ENCODE results near the gene LIX1.

Gene LIX1

GRCh38 chr5:97062046-97062445 lies 80.4 kb downstream of the LIX1 start:
- TF ChIP-seq ZBTB20 (tag by site-specific recombination; IDR thresholded peaks at IDR 0.05) (no peak), ZNF654 (tag by site-specific recombination; IDR thresholded peaks at IDR 0.05; ENCODE audit: low read depth) (no peak), SP2 (tag by site-specific recombination; IDR thresholded peaks at IDR 0.05) (no peak), SALL2 (tag by site-specific recombination; IDR thresholded peaks at IDR 0.05; ENCODE audit: borderline replicate concordance) (no peak), ZNF37A (tag by site-specific recombination; IDR thresholded peaks at IDR 0.05) (no peak), ZNF837 (tag by site-specific recombination; IDR thresholded peaks at IDR 0.05) (no peak), ZNF843 (tag by site-specific recombination; IDR thresholded peaks at IDR 0.05) (no peak), GLI2 (tag by site-specific recombination; IDR thresholded peaks at IDR 0.05; ENCODE audit: borderline replicate concordance, low read depth) (no peak), TSHZ1 (tag by site-specific recombination; IDR thresholded peaks at IDR 0.05; ENCODE audit: borderline replicate concordance) (no peak), ZNF623 (tag by site-specific recombination; IDR thresholded peaks at IDR 0.05) (no peak), ZNF184 (tag by site-specific recombination; IDR thresholded peaks at IDR 0.05) (no peak), ZNF555 (tag by site-specific recombination; conservative IDR thresholded peaks at IDR 0.05) (no peak), ZNF514 (tag by site-specific recombination; IDR thresholded peaks at IDR 0.05) (no peak)
- POLR2A ChIA-PET, result no interaction called here
- CTCF ChIA-PET, result interaction anchor here (1.4 kb wide), 1 partner anchor 17 kb away, joined by 4 read pairs; no protein-coding TSS in a partner anchor
- H3K9me3 ChIP-seq (ENCODE audit: control insufficient read depth, insufficient read depth, low read depth, low read length), result no peaks in the 10 kb centered on the region
- no peaks in the 10 kb centered on the region for H3K36me3 ChIP-seq (ENCODE audit: control insufficient read depth in 2 of 2, insufficient read depth in 1 of 2, low read length in 2 of 2)
- no peak overlapping the region for H3K27ac ChIP-seq (ENCODE audit: extremely low read depth, low read depth, low read length)
- no peaks in the 10 kb centered on the region for H3K4me1 ChIP-seq (ENCODE audit: control insufficient read depth, insufficient read depth, low read length)
- no peak overlapping the region for H3K4me3 ChIP-seq (ENCODE audit: low read depth, low read length)

DNA sequence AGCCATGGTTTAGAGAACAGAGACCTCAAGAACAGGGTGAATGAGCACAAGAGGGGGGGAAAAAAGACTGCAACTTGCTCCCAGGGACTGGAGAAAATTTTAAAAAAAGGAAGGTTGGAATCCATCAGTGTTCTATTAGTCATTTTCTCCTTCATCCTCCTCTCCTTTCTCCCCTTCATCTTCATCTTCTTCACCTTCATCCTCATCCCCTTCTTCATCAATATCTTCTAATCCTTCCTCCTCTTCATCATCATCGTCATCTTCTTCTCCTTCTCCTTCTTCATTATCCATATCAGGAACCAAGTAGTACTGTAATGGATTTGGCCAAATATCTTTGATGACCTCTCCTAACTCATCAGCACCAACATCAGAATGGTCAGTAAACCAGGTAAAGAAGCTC lies 86.1 kb downstream of the LIX1 start:
- Histone ChIP-seq H3K4me1 (ENCODE audit: control insufficient read depth, insufficient read depth, low read length) (no peaks in the 10 kb centered on the region), H3K9me3 (ENCODE audit: control insufficient read depth, insufficient read depth, low read depth, low read length) (no peaks in the 10 kb centered on the region), H3K36me3 (ENCODE audit: control insufficient read depth in 2 of 2, insufficient read depth in 1 of 2, low read length in 2 of 2) (no peaks in the 10 kb centered on the region), H3K27ac (ENCODE audit: extremely low read depth, low read depth, low read length) (no peak overlapping the region), H3K4me3 (ENCODE audit: low read depth, low read length) (no peak overlapping the region)
- ChIA-PET CTCF (interaction anchor here (0.6 kb wide), 1 partner anchor 61 kb away, joined by 4 read pairs; no protein-coding TSS in a partner anchor), POLR2A (no interaction called here)
- no peak for TF ChIP-seq ZNF155 (tag by site-specific recombination; IDR thresholded peaks at IDR 0.05)
- TF ChIP-seq, protein P1, sequence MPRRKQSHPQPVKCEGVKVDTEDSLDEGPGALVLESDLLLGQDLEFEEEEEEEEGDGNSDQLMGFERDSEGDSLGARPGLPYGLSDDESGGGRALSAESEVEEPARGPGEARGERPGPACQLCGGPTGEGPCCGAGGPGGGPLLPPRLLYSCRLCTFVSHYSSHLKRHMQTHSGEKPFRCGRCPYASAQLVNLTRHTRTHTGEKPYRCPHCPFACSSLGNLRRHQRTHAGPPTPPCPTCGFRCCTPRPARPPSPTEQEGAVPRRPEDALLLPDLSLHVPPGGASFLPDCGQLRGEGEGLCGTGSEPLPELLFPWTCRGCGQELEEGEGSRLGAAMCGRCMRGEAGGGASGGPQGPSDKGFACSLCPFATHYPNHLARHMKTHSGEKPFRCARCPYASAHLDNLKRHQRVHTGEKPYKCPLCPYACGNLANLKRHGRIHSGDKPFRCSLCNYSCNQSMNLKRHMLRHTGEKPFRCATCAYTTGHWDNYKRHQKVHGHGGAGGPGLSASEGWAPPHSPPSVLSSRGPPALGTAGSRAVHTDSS (tag by site-specific recombination; IDR thresholded peaks at IDR 0.05), result peak; percentile 92

DNA sequence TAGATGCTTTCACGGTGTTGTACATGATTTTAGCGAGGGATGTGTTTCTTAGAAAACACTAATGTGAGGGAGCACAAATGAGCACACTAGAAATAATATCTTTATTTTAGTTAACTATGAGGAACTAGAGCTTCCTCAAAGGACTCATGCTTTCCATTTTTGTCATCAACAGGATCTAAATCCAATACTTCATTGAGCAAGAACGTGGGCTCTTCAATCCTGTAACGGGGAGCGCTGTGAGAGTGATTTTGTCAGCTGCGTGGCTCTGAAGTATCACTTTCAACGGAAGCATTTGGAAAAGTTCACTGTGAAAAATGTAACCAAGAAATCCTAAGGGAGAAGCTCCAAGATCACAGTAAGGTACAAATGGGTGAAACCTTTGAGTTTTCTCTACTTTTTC lies 93.2 kb downstream of the LIX1 start:
- POLR2A ChIA-PET, result interaction anchor here (0.6 kb wide), 1 partner anchor 297 kb away, joined by 4 read pairs; no protein-coding TSS in a partner anchor
- Histone ChIP-seq H3K4me1 (ENCODE audit: control insufficient read depth, insufficient read depth, low read length) (no peaks in the 10 kb centered on the region), H3K9me3 (ENCODE audit: control insufficient read depth, insufficient read depth, low read depth, low read length) (no peaks in the 10 kb centered on the region), H3K36me3 (ENCODE audit: control insufficient read depth in 2 of 2, insufficient read depth in 1 of 2, low read length in 2 of 2) (no peaks in the 10 kb centered on the region), H3K4me3 (ENCODE audit: low read depth, low read length) (no peak overlapping the region), H3K27ac (ENCODE audit: extremely low read depth, low read depth, low read length) (no peak overlapping the region)
- CTCF ChIA-PET, result interaction anchor here (0.8 to 1.0 kb wide), 2 partner anchors 60 to 296 kb away, joined by 3 to 5 read pairs; no protein-coding TSS in a partner anchor
- TF ChIP-seq ZNF571 (tag by site-specific recombination; IDR thresholded peaks at IDR 0.05), result no peak
- TF ChIP-seq ZNF214 (tag by site-specific recombination; IDR thresholded peaks at IDR 0.05; ENCODE audit: borderline replicate concordance), result no peak
- TF ChIP-seq ZNF670 (tag by site-specific recombination; IDR thresholded peaks at IDR 0.05; ENCODE audit: low read depth), result no peak
- no peak for TF ChIP-seq BCL6B (tag by site-specific recombination; IDR thresholded peaks at IDR 0.05)
- no peak for TF ChIP-seq ZFHX2 (tag by site-specific recombination; conservative IDR thresholded peaks at IDR 0.05)
- no peak for TF ChIP-seq ZNF830 (tag by site-specific recombination; IDR thresholded peaks at IDR 0.05; ENCODE audit: low read depth)
- TF ChIP-seq YY2 (tag by site-specific recombination; IDR thresholded peaks at IDR 0.05), result no peak
- no peak for TF ChIP-seq TSHZ1 (tag by site-specific recombination; IDR thresholded peaks at IDR 0.05; ENCODE audit: borderline replicate concordance)
